ENCODE measurements around the gene NPNT.

Gene NPNT

DNA sequence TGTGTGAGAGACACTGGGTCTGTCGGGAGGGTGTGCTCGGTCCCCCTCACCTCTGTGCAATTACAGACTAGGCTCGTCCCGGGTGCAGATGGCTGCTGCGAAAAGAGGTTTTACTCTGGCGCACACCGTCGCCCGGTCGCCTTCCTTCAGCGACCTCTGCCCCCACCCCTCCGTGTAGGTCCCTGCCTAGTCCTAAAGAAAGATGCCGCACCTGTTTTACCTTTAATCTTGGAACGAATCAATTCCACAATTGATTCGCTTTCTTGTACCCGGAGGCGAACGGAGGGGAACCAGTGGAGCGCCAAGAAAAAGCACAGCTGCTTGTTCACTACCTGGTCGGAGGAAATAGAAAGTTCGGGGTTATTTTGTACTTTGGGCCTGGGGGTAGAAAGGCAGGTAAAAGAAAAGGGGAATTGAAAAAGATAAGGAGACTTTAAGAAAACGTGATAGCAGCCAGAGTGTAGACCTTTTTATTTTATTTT lies 1.2 kb downstream of the NPNT start:
- peak overlapping the region; percentile 12 for H3K4me3 ChIP-seq (ENCODE audit: low read depth, low read length)
- TF ChIP-seq, protein P1, sequence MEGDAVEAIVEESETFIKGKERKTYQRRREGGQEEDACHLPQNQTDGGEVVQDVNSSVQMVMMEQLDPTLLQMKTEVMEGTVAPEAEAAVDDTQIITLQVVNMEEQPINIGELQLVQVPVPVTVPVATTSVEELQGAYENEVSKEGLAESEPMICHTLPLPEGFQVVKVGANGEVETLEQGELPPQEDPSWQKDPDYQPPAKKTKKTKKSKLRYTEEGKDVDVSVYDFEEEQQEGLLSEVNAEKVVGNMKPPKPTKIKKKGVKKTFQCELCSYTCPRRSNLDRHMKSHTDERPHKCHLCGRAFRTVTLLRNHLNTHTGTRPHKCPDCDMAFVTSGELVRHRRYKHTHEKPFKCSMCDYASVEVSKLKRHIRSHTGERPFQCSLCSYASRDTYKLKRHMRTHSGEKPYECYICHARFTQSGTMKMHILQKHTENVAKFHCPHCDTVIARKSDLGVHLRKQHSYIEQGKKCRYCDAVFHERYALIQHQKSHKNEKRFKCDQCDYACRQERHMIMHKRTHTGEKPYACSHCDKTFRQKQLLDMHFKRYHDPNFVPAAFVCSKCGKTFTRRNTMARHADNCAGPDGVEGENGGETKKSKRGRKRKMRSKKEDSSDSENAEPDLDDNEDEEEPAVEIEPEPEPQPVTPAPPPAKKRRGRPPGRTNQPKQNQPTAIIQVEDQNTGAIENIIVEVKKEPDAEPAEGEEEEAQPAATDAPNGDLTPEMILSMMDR (IDR thresholded peaks at IDR 0.05; ENCODE audit: low read depth, low read length) = no peak
- DNase-seq (ENCODE audit: low read depth, low spot score) = no peak
- in situ Hi-C loops (cut with HindIII; ENCODE audit: low sequenced_read_pairs) = no loop called here

DNA sequence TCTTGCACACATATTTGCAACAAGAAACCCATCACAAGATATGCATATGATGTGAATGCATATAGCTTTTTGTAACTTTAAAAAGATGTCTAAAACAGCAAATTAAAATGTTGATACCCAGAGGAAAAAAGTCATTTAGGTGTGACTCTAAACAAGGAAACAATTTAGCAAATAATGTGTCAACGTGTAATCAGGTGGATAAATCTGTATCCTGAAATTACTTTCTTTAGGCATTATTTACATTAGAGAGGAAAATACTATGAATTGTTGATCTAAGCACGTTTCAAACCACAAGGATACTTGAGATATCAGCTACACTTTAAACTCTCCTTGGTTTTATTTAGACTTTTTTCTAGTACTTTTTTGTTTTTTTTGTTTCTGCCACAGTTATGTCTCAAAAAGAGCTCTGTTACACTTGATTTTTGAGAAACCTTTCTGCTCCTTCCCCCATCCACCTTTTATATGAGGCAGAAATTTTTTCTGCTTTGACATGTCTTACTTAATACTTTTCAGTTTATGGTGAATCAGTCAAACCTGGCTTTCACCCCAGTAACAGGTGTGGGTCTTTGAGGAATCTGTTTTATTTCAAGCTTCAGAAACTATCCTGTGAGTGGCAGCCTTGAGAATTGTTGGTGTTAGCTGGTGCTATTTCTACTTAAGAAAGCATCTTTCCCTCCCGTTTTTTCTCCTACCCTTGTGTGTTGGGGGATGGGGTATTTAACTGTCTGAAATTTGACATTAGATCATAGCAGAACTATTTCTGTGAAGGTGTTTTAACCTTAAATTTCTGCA lies 1.9 kb downstream of the NPNT start:
- in situ Hi-C loops (cut with HindIII; ENCODE audit: low sequenced_read_pairs) = no loop called here
- DNase-seq (ENCODE audit: low read depth, low spot score) = no peak

DNA sequence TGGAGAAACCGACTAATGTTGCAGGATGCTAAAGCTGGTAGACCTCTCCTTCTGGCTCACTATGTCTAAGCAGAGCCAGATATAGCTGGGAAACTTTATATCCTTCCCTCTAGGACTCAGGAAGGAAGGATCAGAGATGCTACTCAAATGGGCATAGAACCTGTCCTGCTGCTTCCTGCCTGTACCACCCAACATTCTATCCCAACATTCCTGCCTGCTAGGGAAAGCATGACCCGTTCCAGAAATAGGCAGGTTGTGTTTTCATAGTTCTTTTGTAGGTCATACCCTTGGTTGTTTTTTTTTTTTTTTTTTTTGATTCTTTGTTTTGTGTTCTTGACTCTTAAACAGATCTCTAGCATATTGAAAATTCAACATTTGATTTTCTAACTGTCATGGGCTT lies 5.3 kb downstream of the NPNT start:
- no peak for DNase-seq (ENCODE audit: low read depth, low spot score)
- H3K4me3 ChIP-seq (ENCODE audit: low read depth, low read length) = no peak overlapping the region
- TF ChIP-seq, protein P1 (IDR thresholded peaks at IDR 0.05; ENCODE audit: low read depth, low read length) = no peak
- in situ Hi-C loops (cut with HindIII; ENCODE audit: low sequenced_read_pairs) = no loop called here

More for the DNA sequence above, 1.9 kb downstream of the NPNT start:
- no peak overlapping the region for H3K4me3 ChIP-seq (ENCODE audit: low read depth, low read length)
- TF ChIP-seq, protein P1 (IDR thresholded peaks at IDR 0.05; ENCODE audit: low read depth, low read length) = no peak

DNA sequence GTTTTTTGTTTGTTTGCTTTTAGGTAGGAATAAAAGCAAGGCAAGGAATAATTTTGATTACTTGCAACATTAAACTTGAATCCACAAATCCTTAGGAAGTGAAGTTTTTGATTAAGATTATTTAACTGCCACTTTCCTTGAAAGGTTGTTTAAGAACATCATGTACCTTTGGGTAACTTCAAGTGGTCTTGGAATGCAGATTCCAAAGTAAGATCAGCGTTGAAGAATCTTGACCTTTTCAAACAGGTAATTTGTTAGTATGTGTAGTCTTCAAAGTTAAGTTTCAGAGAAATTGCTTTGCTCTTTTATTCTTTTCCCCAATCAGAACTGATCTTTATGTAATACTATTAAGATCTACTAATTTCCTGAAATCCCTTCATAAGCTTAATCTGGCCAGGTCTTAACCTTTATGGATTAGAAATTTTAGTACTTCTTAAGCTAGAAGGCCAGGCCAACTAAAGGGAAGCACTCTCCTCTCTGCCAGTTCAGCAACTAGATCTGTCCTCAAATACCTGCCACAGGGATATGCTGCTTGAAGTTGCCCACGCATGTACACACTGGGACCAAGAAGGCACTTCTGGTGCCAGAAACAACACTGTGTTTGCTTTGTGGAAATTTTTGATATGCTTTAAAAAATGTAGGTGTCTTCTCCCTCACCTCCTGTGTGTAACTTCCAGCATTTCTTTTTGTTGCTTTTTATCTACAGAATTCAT lies 7.4 kb downstream of the NPNT start:
- DNase-seq (ENCODE audit: low read depth, low spot score) = no peak
- in situ Hi-C loops (cut with HindIII; ENCODE audit: low sequenced_read_pairs) = no loop called here
- TF ChIP-seq, protein P1 (IDR thresholded peaks at IDR 0.05; ENCODE audit: low read depth, low read length) = no peak
- no peak overlapping the region for H3K4me3 ChIP-seq (ENCODE audit: low read depth, low read length)

DNA sequence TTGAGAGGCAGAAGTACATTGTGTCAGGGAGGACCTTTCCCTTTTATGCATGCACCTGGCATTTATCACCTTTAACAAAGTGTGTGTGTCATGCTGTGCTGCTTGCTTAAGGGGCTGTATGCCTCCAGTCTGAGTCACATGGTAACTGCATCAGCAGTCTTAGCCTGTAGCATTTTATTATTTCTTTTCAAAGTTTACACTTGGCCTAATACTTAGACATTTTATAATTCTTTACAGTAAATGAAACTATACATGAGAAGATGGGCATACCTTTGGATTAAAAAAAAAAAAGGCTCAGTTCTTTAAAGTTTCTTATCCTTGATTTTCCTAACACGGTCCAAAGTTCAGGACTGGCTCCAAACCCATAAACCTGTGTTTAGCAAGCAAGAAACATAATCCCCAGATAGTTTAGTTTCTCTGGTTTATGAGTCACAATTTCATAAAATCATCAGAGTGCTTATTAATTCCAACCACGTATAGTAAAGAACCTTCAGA lies 14.6 kb downstream of the NPNT start:
- in situ Hi-C loops (cut with HindIII; ENCODE audit: low sequenced_read_pairs) = no loop called here
- TF ChIP-seq, protein P1 (IDR thresholded peaks at IDR 0.05; ENCODE audit: low read depth, low read length) = no peak
- no peak overlapping the region for H3K4me3 ChIP-seq (ENCODE audit: low read depth, low read length)
- no peak for DNase-seq (ENCODE audit: low read depth, low spot score)

DNA sequence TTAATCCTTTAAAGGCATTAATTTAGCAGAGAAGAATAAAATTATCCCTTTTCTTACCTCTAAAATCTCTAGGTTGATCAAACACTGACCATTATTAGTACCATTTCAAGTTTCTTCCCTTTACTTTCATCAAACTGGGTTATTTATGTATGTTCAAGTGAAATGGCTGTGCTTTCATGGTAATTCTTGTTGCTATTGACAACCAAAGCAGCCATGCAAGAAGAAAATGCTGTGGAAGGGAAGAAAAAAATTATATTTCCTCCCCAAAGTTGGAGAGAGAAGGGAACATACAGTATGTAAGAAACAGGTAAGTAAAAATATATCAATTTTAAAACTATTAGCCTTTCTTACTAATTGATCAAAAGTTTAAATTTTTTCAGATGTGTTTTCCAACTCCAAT lies 16.2 kb downstream of the NPNT start:
- TF ChIP-seq, protein P1 (IDR thresholded peaks at IDR 0.05; ENCODE audit: low read depth, low read length) = no peak
- in situ Hi-C loops (cut with HindIII; ENCODE audit: low sequenced_read_pairs) = no loop called here
- no peak overlapping the region for H3K4me3 ChIP-seq (ENCODE audit: low read depth, low read length)
- no peak for DNase-seq (ENCODE audit: low read depth, low spot score)

Measured in astrocyte of the spinal cord (primary cell).